GM23338 (cell line): Measurements from ENCODE around the gene CALY. TPM values are rescaled to one million over a fixed set of nuclear protein-coding genes. Genes with fewer than 3 reads are reported as not detected.

Experiments
- ATAC-seq: fragments of 200-7000 bp; cut with Tn5 transposase; 3 replicates; pipeline ENCODE4 v1.9.1; 2020
- DNase-seq: peaks from one replicate; pipeline ENCODE4 v3.0.0-alpha.2; 2015; ENCODE audit warnings: low spot score
- H2AFZ ChIP-seq: fragments of 200-600 bp; sonication (generic); 2 replicates; pipeline ENCODE4 v1.8.0; 2016; ENCODE audit warnings: antibody characterized with exemption, mild to moderate bottlenecking, moderate library complexity
- H3F3A ChIP-seq: fragments of 200-600 bp; sonication (generic); replicated peaks from 2 replicates; pipeline ENCODE4 v1.8.0; 2017; ENCODE audit warnings: antibody characterized with exemption, mixed run types, low read depth
- H3K27ac ChIP-seq: fragments of 200-600 bp; sonication (generic); 2 replicates; pipeline ENCODE4 v1.6.1; 2016; ENCODE audit warnings: low read depth
- H3K27me3 ChIP-seq: fragments of 200-600 bp; sonication (generic); 2 replicates; pipeline ENCODE4 v1.8.0; 2016; ENCODE audit warnings: mild to moderate bottlenecking, mixed run types, moderate library complexity; ENCODE audit not compliant: insufficient read depth
- H3K36me3 ChIP-seq: fragments of 200-600 bp; sonication (generic); 2 replicates; pipeline ENCODE4 v1.8.0; 2016; ENCODE audit warnings: mild to moderate bottlenecking; ENCODE audit not compliant: insufficient read depth
- H3K4me1 ChIP-seq: fragments of 200-600 bp; sonication (generic); 2 replicates; pipeline ENCODE4 v1.8.0; 2016; ENCODE audit warnings: mild to moderate bottlenecking, moderate library complexity; ENCODE audit not compliant: insufficient read depth
- H3K4me2 ChIP-seq: fragments of 200-600 bp; sonication (generic); 2 replicates; pipeline ENCODE4 v1.7.1; 2017; ENCODE audit warnings: mixed run types
- H3K4me3 ChIP-seq: fragments of 200-600 bp; sonication (generic); 2 replicates; pipeline ENCODE4 v1.6.1; 2016; ENCODE audit warnings: mixed run types
- H3K79me2 ChIP-seq: fragments of 200-600 bp; sonication (generic); replicated peaks from 2 replicates; pipeline ENCODE4 v1.8.0; 2017; ENCODE audit warnings: mild to moderate bottlenecking; ENCODE audit not compliant: insufficient read depth
- H3K9me2 ChIP-seq: fragments of 200-600 bp; sonication (generic); 2 replicates; pipeline ENCODE4 v1.8.0; 2017; ENCODE audit not compliant: insufficient read depth
- H4K20me1 ChIP-seq: fragments of 200-600 bp; sonication (generic); replicated peaks from 2 replicates; pipeline ENCODE4 v1.8.0; 2017; ENCODE audit warnings: mild to moderate bottlenecking; ENCODE audit not compliant: insufficient read depth
- H3K27ac Mint-ChIP-seq: 2 replicates; pipeline ENCODE4 v1.8.0; 2020; ENCODE audit warnings: inconsistent platforms, mild to moderate bottlenecking, moderate library complexity, mixed read lengths
- H3K27me3 Mint-ChIP-seq: 3 replicates; pipeline ENCODE4 v1.8.0; 2022; ENCODE audit warnings: low read depth, mild to moderate bottlenecking, moderate library complexity, mixed read lengths, inconsistent platforms; ENCODE audit not compliant: insufficient read depth, poor library complexity
- H3K36me3 Mint-ChIP-seq: 3 replicates; pipeline ENCODE4 v1.8.0; 2021; ENCODE audit warnings: low read depth, mild to moderate bottlenecking, inconsistent platforms, moderate library complexity, mixed read lengths
- H3K4me1 Mint-ChIP-seq: 3 replicates; pipeline ENCODE4 v1.8.0; 2020; ENCODE audit warnings: mild to moderate bottlenecking, inconsistent platforms, mixed read lengths
- H3K4me3 Mint-ChIP-seq: 3 replicates; pipeline ENCODE4 v1.8.0; 2021; ENCODE audit warnings: moderate library complexity, mild to moderate bottlenecking, inconsistent platforms, mixed read lengths
- H3K9me3 Mint-ChIP-seq: 3 replicates; pipeline ENCODE4 v1.8.0; 2020; ENCODE audit warnings: moderate library complexity, mild to moderate bottlenecking, inconsistent platforms, mixed read lengths
- CREB1 ChIP-seq: fragments of 250-450 bp; sonication (Bioruptor Pico); IDR thresholded peaks from 2 replicates; pipeline ENCODE4 v1.5.0; 2020; ENCODE audit warnings: low read depth, mild to moderate bottlenecking, moderate library complexity
- EZH2 ChIP-seq: fragments of 200-600 bp; sonication (generic); IDR thresholded peaks from one replicate; pipeline ENCODE4 v1.8.0; 2017; ENCODE audit warnings: antibody characterized with exemption, mild to moderate bottlenecking, low read depth; ENCODE audit not compliant: unreplicated experiment
- EZH2phosphoT487 ChIP-seq: fragments of 200-600 bp; sonication (generic); IDR thresholded peaks from one replicate; pipeline ENCODE4 v1.8.1; 2018; ENCODE audit warnings: antibody characterized with exemption; ENCODE audit not compliant: unreplicated experiment
- JUNB ChIP-seq: IDR thresholded peaks from one replicate; pipeline ENCODE4 v1.6.1; 2016; ENCODE audit warnings: antibody characterized with exemption; ENCODE audit not compliant: unreplicated experiment
- NANOG ChIP-seq: IDR thresholded peaks from 2 replicates; pipeline ENCODE4 v1.6.1; 2016; ENCODE audit warnings: antibody characterized with exemption, borderline replicate concordance
- POLR2AphosphoS5 ChIP-seq: IDR thresholded peaks from 2 replicates; pipeline ENCODE4 v1.6.1; 2016; ENCODE audit warnings: antibody characterized with exemption, low read depth
- STAT1 ChIP-seq: IDR thresholded peaks from one replicate; pipeline ENCODE4 v1.6.1; 2016; ENCODE audit warnings: antibody characterized with exemption; ENCODE audit not compliant: unreplicated experiment
- ZNF114 ChIP-seq: fragments of 250-450 bp; sonication (Bioruptor Pico); IDR thresholded peaks from 2 replicates; pipeline ENCODE4 v1.5.0; 2020; ENCODE audit warnings: mild to moderate bottlenecking, moderate library complexity
- ZNF331 ChIP-seq: fragments of 250-450 bp; sonication (Bioruptor Pico); IDR thresholded peaks from 2 replicates; pipeline ENCODE4 v1.5.0; 2020; ENCODE audit warnings: low read depth, mild to moderate bottlenecking, moderate library complexity
- polyA plus RNA-seq: library from polyadenylated mRNA; unstranded; fragments of >200 nt; fragmentation: Nextera tagmentation; extraction: Ambion mirVana; gene quantifications from 2 replicates; pipeline ENCODE4 v1.2.1, GENCODE V29; 2016
- total RNA-seq: library from RNA; depleted of rRNA; stranded (reverse); fragments of >200 nt; shearing (Covaris generic); gene quantifications from 2 replicates; pipeline ENCODE4 v1.2.3, GENCODE V29; 2014
- TF ChIP-seq, protein P1 (sequence below): IDR thresholded peaks from one replicate; pipeline ENCODE4 v1.6.1; 2018; ENCODE audit warnings: antibody characterized with exemption; ENCODE audit not compliant: unreplicated experiment
- TF ChIP-seq, protein P2 (sequence below): fragments of 250-450 bp; sonication (Bioruptor Pico); IDR thresholded peaks from 2 replicates; pipeline ENCODE4 v1.5.0; 2020; ENCODE audit warnings: mild to moderate bottlenecking, moderate library complexity
- TF ChIP-seq, protein P3 (sequence below): IDR thresholded peaks from 2 replicates; pipeline ENCODE4 v1.6.1; 2016; ENCODE audit warnings: antibody characterized with exemption

CALY gene
- total and polyA plus RNA-seq, 2 experiments from 2014 or later, result 1.0 to 8.0 TPM

DNA sequence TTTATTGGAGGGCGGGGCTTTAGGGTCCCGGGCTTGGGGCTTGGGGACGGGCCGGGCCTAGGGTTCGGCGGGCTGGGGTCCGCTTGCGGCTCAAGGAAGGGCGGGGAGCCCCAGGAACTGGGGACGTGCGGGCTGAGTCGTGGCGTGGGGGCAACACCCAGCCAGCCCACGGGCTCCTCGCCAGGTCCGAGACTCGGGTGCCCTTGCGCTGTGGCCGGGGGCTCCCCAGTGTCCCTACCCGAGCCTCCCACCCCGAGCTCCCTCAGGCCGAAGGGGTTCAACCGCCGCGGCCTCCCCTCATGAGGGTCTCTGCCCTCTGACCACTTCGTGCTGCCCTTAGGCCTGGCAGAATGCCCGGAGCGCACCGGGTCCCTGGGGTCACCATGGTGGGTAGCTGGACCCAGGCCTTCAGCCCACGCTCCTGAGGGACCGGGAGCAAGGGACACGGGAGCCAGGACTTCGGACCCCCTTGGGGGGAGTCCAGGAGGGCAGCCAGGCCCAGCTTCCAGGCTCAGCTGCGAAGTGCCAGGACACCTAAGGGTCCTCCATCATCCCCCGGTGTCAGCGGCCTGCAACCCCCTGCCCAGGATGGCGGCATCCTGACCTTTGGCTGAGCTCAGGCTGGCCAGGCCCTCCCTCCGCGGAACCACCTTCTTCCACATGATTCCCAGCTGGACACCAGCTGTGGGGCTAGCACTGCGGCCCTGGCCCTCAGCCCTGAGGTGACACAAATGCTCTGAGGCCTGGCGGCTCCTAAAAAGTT, 21.6 kb upstream of the CALY start (continued):
- TF ChIP-seq EZH2phosphoT487 (no peak), ZNF114 (CRISPR knock-in tag) (no peak), EZH2 (no peak), STAT1 (no peak), POLR2AphosphoS5 (no peak), ZNF331 (CRISPR knock-in tag) (no peak), CREB1 (CRISPR knock-in tag) (no peak), JUNB (no peak), NANOG (no peak)
- TF ChIP-seq, protein P1, sequence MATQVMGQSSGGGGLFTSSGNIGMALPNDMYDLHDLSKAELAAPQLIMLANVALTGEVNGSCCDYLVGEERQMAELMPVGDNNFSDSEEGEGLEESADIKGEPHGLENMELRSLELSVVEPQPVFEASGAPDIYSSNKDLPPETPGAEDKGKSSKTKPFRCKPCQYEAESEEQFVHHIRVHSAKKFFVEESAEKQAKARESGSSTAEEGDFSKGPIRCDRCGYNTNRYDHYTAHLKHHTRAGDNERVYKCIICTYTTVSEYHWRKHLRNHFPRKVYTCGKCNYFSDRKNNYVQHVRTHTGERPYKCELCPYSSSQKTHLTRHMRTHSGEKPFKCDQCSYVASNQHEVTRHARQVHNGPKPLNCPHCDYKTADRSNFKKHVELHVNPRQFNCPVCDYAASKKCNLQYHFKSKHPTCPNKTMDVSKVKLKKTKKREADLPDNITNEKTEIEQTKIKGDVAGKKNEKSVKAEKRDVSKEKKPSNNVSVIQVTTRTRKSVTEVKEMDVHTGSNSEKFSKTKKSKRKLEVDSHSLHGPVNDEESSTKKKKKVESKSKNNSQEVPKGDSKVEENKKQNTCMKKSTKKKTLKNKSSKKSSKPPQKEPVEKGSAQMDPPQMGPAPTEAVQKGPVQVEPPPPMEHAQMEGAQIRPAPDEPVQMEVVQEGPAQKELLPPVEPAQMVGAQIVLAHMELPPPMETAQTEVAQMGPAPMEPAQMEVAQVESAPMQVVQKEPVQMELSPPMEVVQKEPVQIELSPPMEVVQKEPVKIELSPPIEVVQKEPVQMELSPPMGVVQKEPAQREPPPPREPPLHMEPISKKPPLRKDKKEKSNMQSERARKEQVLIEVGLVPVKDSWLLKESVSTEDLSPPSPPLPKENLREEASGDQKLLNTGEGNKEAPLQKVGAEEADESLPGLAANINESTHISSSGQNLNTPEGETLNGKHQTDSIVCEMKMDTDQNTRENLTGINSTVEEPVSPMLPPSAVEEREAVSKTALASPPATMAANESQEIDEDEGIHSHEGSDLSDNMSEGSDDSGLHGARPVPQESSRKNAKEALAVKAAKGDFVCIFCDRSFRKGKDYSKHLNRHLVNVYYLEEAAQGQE, result no peak

DNA sequence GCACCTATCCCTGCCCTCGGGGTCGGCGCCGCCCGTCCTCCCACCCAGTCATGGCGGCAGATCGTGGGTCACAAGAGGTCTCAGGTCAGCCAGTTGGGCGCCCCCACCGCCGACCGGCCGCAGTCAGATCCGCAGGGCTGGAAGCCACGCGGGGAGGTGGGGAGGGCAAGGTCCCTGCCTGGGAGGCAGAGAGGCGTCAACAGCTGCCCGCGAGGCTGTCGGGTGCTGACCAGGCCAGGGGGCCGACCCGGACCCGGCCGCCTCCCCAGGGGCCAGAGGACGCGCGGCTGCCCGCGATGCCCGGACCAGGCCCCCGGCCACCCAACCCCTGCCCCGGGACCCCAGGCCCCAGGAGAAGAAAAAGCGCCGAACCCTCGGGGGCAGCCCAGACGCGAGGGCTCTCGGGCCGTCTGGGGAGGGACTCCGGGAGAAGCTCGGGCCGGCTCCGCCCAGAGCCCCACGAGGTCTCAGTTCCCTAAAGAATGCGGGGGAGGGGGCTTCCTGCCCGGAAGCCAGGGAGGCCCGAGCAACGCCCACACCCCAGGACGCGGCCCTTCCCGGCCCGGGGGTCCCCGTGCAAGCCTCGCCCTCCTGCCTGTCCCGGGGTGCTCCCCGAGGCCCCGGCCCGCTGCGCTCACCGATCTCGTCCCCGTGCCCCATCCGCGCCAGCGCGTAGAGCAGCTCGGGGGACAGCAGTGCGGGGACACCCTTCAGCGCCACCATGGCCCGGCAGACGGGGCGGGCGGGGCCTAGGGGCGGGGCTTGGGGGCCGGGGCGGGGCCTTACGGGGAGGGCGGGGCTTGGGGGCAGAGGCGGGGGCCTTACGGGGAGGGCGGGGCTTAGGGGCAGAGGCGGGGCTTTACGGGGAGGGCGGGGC, 20.8 kb upstream of the CALY start, which contains the start of gene FUOM:
Gene FUOM (minus strand): TSS at position 735 of the 877 bp plus-strand sequence. CDS start 12 bp downstream, at position 723.
- H3K4me2 ChIP-seq, result peak within 1 kb of the TSS; percentile 92
- no peak within 1 kb of the TSS for H3K27ac ChIP-seq
- peaks cover 3% of the 10 kb centered on the region; the same call in 1 of the 2 replicates for H3F3A ChIP-seq
- Mint-ChIP-seq H3K36me3 (peaks cover 13% of the 10 kb centered on the region), H3K4me1 (no peaks in the 10 kb centered on the region; the same call in 2 of the 3 replicates), H3K9me3 (no peaks in the 10 kb centered on the region), H3K27ac (no peak within 1 kb of the TSS), H3K4me3 (peak within 1 kb of the TSS; percentile 80), H3K27me3 (peaks cover 8% of the 10 kb centered on the region)
- H2AFZ ChIP-seq, result peak within 1 kb of the TSS; percentile 59; the same call in 1 of the 2 replicates
- no peaks in the 10 kb centered on the region for H3K36me3 ChIP-seq
- DNase-seq (peak; percentile 95), ATAC-seq (peak; percentile 89)
- H3K79me2 ChIP-seq, result 0 out of 2 replicates have a peak, but pooled peaks cover 4% of the 10 kb centered on the region
- peak within 1 kb of the TSS; percentile 86 for H3K4me3 ChIP-seq
- no peaks in the 10 kb centered on the region; the same call in 1 of the 2 replicates for H4K20me1 ChIP-seq
- no peaks in the 10 kb centered on the region for H3K4me1 ChIP-seq
- H3K27me3 ChIP-seq, result peaks cover 6% of the 10 kb centered on the region; the same call in 1 of the 2 replicates
- H3K9me2 ChIP-seq, result no peaks in the 10 kb centered on the region
- TF ChIP-seq EZH2phosphoT487 (no peak), CREB1 (CRISPR knock-in tag) (peak; percentile 19; the same call in 1 of the 2 replicates), POLR2AphosphoS5 (peak; percentile 79)
- TF ChIP-seq, protein P2, sequence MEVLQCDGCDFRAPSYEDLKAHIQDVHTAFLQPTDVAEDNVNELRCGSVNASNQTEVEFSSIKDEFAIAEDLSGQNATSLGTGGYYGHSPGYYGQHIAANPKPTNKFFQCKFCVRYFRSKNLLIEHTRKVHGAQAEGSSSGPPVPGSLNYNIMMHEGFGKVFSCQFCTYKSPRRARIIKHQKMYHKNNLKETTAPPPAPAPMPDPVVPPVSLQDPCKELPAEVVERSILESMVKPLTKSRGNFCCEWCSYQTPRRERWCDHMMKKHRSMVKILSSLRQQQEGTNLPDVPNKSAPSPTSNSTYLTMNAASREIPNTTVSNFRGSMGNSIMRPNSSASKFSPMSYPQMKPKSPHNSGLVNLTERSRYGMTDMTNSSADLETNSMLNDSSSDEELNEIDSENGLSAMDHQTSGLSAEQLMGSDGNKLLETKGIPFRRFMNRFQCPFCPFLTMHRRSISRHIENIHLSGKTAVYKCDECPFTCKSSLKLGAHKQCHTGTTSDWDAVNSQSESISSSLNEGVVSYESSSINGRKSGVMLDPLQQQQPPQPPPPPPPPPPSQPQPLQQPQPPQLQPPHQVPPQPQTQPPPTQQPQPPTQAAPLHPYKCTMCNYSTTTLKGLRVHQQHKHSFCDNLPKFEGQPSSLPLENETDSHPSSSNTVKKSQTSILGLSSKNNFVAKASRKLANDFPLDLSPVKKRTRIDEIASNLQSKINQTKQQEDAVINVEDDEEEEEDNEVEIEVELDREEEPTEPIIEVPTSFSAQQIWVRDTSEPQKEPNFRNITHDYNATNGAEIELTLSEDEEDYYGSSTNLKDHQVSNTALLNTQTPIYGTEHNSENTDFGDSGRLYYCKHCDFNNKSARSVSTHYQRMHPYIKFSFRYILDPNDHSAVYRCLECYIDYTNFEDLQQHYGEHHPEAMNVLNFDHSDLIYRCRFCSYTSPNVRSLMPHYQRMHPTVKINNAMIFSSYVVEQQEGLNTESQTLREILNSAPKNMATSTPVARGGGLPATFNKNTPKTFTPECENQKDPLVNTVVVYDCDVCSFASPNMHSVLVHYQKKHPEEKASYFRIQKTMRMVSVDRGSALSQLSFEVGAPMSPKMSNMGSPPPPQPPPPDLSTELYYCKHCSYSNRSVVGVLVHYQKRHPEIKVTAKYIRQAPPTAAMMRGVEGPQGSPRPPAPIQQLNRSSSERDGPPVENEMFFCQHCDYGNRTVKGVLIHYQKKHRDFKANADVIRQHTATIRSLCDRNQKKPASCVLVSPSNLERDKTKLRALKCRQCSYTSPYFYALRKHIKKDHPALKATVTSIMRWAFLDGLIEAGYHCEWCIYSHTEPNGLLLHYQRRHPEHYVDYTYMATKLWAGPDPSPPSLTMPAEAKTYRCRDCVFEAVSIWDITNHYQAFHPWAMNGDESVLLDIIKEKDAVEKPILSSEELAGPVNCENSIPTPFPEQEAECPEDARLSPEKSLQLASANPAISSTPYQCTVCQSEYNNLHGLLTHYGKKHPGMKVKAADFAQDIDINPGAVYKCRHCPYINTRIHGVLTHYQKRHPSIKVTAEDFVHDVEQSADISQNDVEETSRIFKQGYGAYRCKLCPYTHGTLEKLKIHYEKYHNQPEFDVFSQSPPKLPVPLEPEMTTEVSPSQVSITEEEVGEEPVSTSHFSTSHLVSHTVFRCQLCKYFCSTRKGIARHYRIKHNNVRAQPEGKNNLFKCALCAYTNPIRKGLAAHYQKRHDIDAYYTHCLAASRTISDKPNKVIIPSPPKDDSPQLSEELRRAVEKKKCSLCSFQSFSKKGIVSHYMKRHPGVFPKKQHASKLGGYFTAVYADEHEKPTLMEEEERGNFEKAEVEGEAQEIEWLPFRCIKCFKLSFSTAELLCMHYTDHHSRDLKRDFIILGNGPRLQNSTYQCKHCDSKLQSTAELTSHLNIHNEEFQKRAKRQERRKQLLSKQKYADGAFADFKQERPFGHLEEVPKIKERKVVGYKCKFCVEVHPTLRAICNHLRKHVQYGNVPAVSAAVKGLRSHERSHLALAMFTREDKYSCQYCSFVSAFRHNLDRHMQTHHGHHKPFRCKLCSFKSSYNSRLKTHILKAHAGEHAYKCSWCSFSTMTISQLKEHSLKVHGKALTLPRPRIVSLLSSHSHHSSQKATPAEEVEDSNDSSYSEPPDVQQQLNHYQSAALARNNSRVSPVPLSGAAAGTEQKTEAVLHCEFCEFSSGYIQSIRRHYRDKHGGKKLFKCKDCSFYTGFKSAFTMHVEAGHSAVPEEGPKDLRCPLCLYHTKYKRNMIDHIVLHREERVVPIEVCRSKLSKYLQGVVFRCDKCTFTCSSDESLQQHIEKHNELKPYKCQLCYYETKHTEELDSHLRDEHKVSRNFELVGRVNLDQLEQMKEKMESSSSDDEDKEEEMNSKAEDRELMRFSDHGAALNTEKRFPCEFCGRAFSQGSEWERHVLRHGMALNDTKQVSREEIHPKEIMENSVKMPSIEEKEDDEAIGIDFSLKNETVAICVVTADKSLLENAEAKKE, result no peak
- TF ChIP-seq, protein P3, sequence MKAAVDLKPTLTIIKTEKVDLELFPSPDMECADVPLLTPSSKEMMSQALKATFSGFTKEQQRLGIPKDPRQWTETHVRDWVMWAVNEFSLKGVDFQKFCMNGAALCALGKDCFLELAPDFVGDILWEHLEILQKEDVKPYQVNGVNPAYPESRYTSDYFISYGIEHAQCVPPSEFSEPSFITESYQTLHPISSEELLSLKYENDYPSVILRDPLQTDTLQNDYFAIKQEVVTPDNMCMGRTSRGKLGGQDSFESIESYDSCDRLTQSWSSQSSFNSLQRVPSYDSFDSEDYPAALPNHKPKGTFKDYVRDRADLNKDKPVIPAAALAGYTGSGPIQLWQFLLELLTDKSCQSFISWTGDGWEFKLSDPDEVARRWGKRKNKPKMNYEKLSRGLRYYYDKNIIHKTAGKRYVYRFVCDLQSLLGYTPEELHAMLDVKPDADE, result peak; percentile 7; the same call in 1 of the 2 replicates
